ENCODE results near the gene SEZ6L2.

SEZ6L2 gene

GRCh38 chr16:29824589-29825144, 74.7 kb downstream of the SEZ6L2 start:
- no peak for DNase-seq (ENCODE audit: low read depth)

DNA sequence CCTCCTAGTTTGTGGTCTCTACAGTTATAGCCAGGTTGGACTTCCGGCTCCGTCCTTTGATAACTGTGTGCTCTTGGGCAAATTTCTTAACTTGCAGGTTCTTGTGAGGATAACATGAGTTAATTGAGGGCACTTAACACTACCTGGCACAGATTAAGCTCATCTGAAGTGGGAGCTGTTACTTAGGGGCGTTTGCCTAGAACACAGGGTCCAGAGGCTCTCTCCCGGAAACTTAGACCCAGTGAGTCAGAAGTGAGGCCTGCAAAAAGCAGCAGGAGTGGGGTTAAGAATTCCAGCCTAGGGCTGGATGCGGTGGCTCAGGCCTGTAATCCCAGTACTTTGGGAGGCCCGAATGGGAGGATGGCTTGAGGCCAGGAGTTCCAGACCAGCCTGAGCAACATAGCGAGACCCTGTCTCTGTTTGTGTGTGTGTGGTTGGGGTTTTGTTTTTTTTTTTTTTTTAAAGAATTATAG, 77.7 kb downstream of the SEZ6L2 start:
- DNase-seq (ENCODE audit: low read depth), result no peak

Measured in T-helper 22 cell (primary cell).